ENCODE results near the gene TLR7.

DNA sequence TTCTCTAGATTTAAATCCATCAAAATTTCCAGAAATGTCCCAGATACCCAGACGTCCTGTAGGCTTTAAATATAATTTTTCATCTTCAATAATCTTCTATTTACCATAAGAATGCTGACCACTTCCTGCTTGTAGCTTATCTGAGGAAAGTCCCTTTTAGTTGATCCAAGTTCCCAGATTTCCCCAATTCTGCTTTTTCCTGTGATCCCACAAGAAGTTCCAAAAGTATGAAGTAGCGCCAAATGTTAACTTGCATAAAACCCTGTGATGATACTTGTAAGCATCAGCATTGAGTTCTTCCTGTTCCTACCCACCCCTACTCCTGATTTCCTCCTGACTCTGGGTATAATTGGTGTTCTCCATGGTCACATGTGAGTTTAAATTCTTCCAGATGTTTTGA lies 29.0 kb downstream of the TLR7 start:
- TF ChIP-seq CTCF (IDR thresholded peaks at IDR 0.05 in 8 of 11, conservative IDR thresholded peaks at IDR 0.05 in 3 of 11) (no peak), POLR2AphosphoS5 (IDR thresholded peaks at IDR 0.05) (no peak)
